ENCODE measurements around the gene KCNIP4. TPM values are rescaled to one million over a fixed set of nuclear protein-coding genes. Genes with fewer than 3 reads are reported as not detected.

The KCNIP4 gene
- total and polyA plus RNA-seq, 2 donors (not counting 3 experiments of a cell fraction or from before 2014, with no cell fraction given) = not detected

DNA sequence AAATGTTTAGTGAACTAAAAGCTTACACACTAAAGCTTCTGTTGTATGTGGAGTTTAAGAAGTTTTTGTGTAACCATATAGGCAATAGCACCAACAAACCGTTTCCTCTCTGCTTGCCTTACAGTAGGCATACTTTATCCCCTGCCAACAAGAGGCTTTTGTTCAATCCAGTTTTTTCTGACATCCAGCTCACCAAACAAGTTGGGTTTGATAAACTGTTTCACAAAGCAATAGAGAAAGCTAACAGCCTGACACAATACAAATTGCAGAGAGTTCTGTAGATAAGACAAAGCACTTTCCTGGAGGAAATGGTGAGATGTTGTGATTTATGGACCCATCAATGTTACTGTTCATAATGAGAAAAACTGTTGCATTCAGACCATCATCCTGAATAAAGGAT lies 1194.5 kb downstream of the KCNIP4 start:
- Histone ChIP-seq H3K79me2 (ENCODE audit: control insufficient read depth, insufficient read depth, low read length) (no peaks in the 10 kb centered on the region), H4K20me1 (replicated peaks; ENCODE audit: control insufficient read depth, extremely low read depth, insufficient read depth, low read length) (no peaks in the 10 kb centered on the region), H3K36me3 (ENCODE audit: control insufficient read depth in 2 of 2, extremely low read depth in 1 of 2, insufficient read depth in 2 of 2, low read length in 2 of 2) (no peaks in the 10 kb centered on the region), H3K27me3 (ENCODE audit: control insufficient read depth in 2 of 2, insufficient read depth in 2 of 2, low read length in 2 of 2) (no peaks in the 10 kb centered on the region), H3K9me3 (replicated peaks; ENCODE audit: control insufficient read depth, insufficient read depth, low read length) (no peaks in the 10 kb centered on the region), H3K27ac (ENCODE audit: insufficient read depth, low read depth, low read length) (no peak overlapping the region), H2AFZ (ENCODE audit: low read depth, low read length) (no peak overlapping the region), H3K4me3 (replicated peaks in 1 of 3; ENCODE audit: insufficient read depth in 1 of 3, low read depth in 1 of 3, low read length in 3 of 3) (no peak overlapping the region), H3K4me2 (ENCODE audit: insufficient read depth, low read length) (no peak overlapping the region), H3K9me1 (replicated peaks; ENCODE audit: control insufficient read depth, extremely low read depth, insufficient read depth, low read length) (no peaks in the 10 kb centered on the region), H3K4me1 (ENCODE audit: control insufficient read depth, extremely low read depth, insufficient read depth, low read length) (no peaks in the 10 kb centered on the region), H3K9ac (replicated peaks; ENCODE audit: extremely low read depth, insufficient read depth, low read length) (no peak overlapping the region)
- CTCF ChIA-PET = no interaction called here
- dilution Hi-C loops (cut with MboI; ENCODE audit: extremely low pct_ligation_motif_present, low sequenced_read_pairs) = no loop called here
- DNase-seq (ENCODE audit: low read depth, low spot score) (no peak), FAIRE-seq (no peak)
- intact Hi-C loops (cut with micrococcal nuclease) = no loop called here
- BruUV-seq (replicated peaks) = no TSS peak
- POLR2A ChIA-PET = no interaction called here
- TF ChIP-seq EZH2 (IDR thresholded peaks at IDR 0.05; ENCODE audit: borderline replicate concordance, low read depth, low read length, severe bottlenecking) (no peak), MYC (IDR thresholded peaks at IDR 0.05; ENCODE audit: low read depth, low read length) (no peak), GATA2 (IDR thresholded peaks at IDR 0.05; ENCODE audit: insufficient read depth, insufficient read length, low read depth, low read length) (no peak), JUN (IDR thresholded peaks at IDR 0.05; ENCODE audit: borderline replicate concordance, insufficient read depth, insufficient read length, low read depth) (no peak), FOS (IDR thresholded peaks at IDR 0.05; ENCODE audit: borderline replicate concordance, insufficient read depth, low read length) (no peak), POLR2A (IDR thresholded peaks at IDR 0.05; ENCODE audit: low read depth, low read length) (no peak), POLR2AphosphoS5 (IDR thresholded peaks at IDR 0.05; ENCODE audit: insufficient read depth, low read depth, low read length) (no peak)
- TF ChIP-seq, protein P1, sequence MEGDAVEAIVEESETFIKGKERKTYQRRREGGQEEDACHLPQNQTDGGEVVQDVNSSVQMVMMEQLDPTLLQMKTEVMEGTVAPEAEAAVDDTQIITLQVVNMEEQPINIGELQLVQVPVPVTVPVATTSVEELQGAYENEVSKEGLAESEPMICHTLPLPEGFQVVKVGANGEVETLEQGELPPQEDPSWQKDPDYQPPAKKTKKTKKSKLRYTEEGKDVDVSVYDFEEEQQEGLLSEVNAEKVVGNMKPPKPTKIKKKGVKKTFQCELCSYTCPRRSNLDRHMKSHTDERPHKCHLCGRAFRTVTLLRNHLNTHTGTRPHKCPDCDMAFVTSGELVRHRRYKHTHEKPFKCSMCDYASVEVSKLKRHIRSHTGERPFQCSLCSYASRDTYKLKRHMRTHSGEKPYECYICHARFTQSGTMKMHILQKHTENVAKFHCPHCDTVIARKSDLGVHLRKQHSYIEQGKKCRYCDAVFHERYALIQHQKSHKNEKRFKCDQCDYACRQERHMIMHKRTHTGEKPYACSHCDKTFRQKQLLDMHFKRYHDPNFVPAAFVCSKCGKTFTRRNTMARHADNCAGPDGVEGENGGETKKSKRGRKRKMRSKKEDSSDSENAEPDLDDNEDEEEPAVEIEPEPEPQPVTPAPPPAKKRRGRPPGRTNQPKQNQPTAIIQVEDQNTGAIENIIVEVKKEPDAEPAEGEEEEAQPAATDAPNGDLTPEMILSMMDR (IDR thresholded peaks at IDR 0.05; ENCODE audit: extremely low read depth in 1 of 2, insufficient read depth in 1 of 2, low read depth in 1 of 2, low read length in 2 of 2) = no peak
- TF ChIP-seq, protein P2, sequence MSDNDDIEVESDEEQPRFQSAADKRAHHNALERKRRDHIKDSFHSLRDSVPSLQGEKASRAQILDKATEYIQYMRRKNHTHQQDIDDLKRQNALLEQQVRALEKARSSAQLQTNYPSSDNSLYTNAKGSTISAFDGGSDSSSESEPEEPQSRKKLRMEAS (IDR thresholded peaks at IDR 0.05; ENCODE audit: insufficient read depth, insufficient read length) = no peak

All from endothelial cell of umbilical vein (primary cell).